MCF 10A (cell line): ENCODE measurements around the gene FGL2. TPM values are rescaled to one million over a fixed set of nuclear protein-coding genes. Genes with fewer than 3 reads are reported as not detected.
"Not testable (repeated sequence)": the region's sequence is repeated elsewhere in the genome, so short reads cannot be mapped to it uniquely, and the experiment has no call there.

Experiments
- BruUV-seq: library from RNA; stranded (reverse); fragments of 400-500 nt; replicated peaks from 2 replicates; lab custom pipeline; 2021; lab: Mats Ljungman, UMichigan
- CTCF ChIA-PET: fragments of 300-600 bp; sonication (Branson Sonifier 250); formaldehyde crosslinking; extraction: SDS; loops from one replicate; lab custom pipeline; 2021; ENCODE audit warnings: antibody characterized with exemption, inconsistent platforms; lab: Yijun Ruan, JAX
- POLR2A ChIA-PET: fragments of 300-600, 350-650 bp; sonication (Branson Sonifier 250); formaldehyde crosslinking; extraction: SDS; loops from one replicate; lab custom pipeline; 2020; ENCODE audit warnings: antibody characterized with exemption, inconsistent platforms; lab: Yijun Ruan, JAX
- DNase-seq: peaks from one replicate; pipeline ENCODE4 v3.0.0-alpha.2; 2018; ENCODE audit not compliant: unreplicated experiment
- H3K27ac Mint-ChIP-seq: one replicate; pipeline ENCODE4 v1.8.0; 2022; ENCODE audit warnings: mild to moderate bottlenecking, low read depth, mixed read lengths; ENCODE audit not compliant: unreplicated experiment
- H3K27me3 Mint-ChIP-seq: one replicate; pipeline ENCODE4 v1.8.0; 2022; ENCODE audit warnings: mixed read lengths; ENCODE audit not compliant: insufficient read depth, unreplicated experiment
- H3K36me3 Mint-ChIP-seq: one replicate; pipeline ENCODE4 v1.8.0; 2022; ENCODE audit warnings: mild to moderate bottlenecking, moderate library complexity, mixed read lengths; ENCODE audit not compliant: insufficient read depth, unreplicated experiment
- H3K4me1 Mint-ChIP-seq: one replicate; pipeline ENCODE4 v1.8.0; 2022; ENCODE audit warnings: mixed read lengths; ENCODE audit not compliant: insufficient read depth, unreplicated experiment
- H3K4me3 Mint-ChIP-seq: one replicate; pipeline ENCODE4 v1.8.0; 2022; ENCODE audit warnings: mild to moderate bottlenecking, moderate library complexity, mixed read lengths; ENCODE audit not compliant: unreplicated experiment
- H3K9me3 Mint-ChIP-seq: one replicate; pipeline ENCODE4 v1.8.0; 2022; ENCODE audit warnings: mixed read lengths; ENCODE audit not compliant: unreplicated experiment
- CTCF ChIP-seq: fragments of 200-600 bp; IDR thresholded peaks from one replicate; pipeline ENCODE4 v1.8.0; 2022; ENCODE audit warnings: antibody characterized with exemption, mild to moderate bottlenecking; ENCODE audit not compliant: unreplicated experiment
- intact Hi-C: fragments of 100-400 bp; cut with micrococcal nuclease; formaldehyde crosslinking; loops from 2 replicates; pipeline ENCODE4 v1.14.1; 2022
- total RNA-seq: library from RNA; stranded (reverse); gene quantifications from 2 replicates; pipeline ENCODE4 v1.2.3, GENCODE V29; 2022

FGL2 gene
- total RNA-seq, 1 experiment from 2014 or later, result not detected

- no TSS peak for BruUV-seq
- DNase-seq, result no peak
- H3K4me1 Mint-ChIP-seq, result no peaks in the 10 kb centered on the region
- intact Hi-C loops, result no loop called here
- H3K9me3 Mint-ChIP-seq, result no peaks in the 10 kb centered on the region
- H3K4me3 Mint-ChIP-seq, result no peak overlapping the region
- no peaks in the 10 kb centered on the region for H3K36me3 Mint-ChIP-seq
- no peak overlapping the region for H3K27ac Mint-ChIP-seq
- ChIA-PET POLR2A (no interaction called here), CTCF (no interaction called here)
- H3K27me3 Mint-ChIP-seq, result no peaks in the 10 kb centered on the region
- no peak for TF ChIP-seq CTCF
Observed at GRCh38 chr7:77181734-77182133, 17.9 kb downstream of the FGL2 start.

DNA sequence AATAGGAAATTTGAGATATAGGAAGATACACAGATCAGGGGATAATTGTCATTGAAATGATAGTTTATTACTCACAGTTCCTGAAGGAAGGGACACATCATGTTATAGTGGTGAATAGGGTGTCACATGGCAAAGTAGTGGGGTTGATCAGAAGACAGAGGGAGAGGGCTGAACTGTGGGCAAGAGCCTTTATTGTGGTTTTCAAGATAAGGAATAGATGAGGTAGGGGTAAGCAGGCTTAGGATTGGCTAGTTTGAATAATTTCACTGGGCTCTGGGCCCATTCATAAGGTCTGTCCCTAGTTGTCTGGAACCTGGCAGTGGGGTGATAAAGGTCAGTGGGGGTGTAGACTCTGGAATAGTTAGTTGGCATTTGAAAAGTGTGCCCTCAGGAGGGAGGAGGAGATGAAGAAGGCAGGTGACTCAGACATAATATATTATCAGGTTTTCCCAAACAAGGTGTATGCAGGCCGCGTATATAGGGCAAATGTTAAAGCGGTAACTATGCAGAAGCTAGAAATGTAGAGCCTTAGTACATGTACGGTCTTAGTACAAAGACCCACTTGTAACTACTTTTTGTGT lies 18.5 kb downstream of the FGL2 start:
- ChIA-PET POLR2A (no interaction called here), CTCF (no interaction called here)
- Mint-ChIP-seq H3K36me3 (no peaks in the 10 kb centered on the region), H3K9me3 (no peaks in the 10 kb centered on the region), H3K4me3 (no peak overlapping the region), H3K27me3 (no peaks in the 10 kb centered on the region), H3K27ac (no peak overlapping the region), H3K4me1 (no peaks in the 10 kb centered on the region)
- DNase-seq, result no peak
- intact Hi-C loops, result no loop called here
- no peak for TF ChIP-seq CTCF
- no TSS peak for BruUV-seq

DNA sequence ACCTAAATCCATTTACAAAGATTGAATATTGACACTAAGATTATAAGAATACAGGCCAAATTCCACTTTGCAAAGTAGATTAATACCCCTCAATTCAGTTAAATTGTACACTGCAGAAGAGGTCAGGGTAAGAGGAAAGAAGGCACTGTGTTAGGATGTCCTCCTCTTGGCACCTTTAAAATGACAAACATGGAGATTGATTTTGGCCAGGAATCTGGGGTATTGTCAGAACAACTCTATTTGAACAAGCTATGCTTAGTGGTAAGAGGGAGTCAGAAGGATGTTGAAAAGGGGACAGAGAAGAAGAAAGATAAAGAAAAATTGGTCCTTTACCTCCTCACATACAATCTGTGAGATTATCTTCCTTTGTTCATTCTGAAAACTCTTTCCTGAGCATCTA lies 21.6 kb downstream of the FGL2 start:
- H3K4me1 Mint-ChIP-seq, DNase-seq, POLR2A ChIA-PET, H3K4me3 Mint-ChIP-seq, CTCF ChIA-PET, H3K27me3 Mint-ChIP-seq, BruUV-seq, H3K9me3 Mint-ChIP-seq, H3K27ac Mint-ChIP-seq, H3K36me3 Mint-ChIP-seq, intact Hi-C loops: not testable (repeated sequence)

- POLR2A ChIA-PET, H3K27ac Mint-ChIP-seq: not testable (repeated sequence)
Observed at GRCh38 chr7:77177321-77177904, 22.2 kb downstream of the FGL2 start.

GRCh38 chr7:77175274-77175800 lies 24.3 kb downstream of the FGL2 start:
- BruUV-seq, H3K9me3 Mint-ChIP-seq, CTCF ChIA-PET, DNase-seq, POLR2A ChIA-PET, H3K27ac Mint-ChIP-seq, H3K4me3 Mint-ChIP-seq, H3K27me3 Mint-ChIP-seq, H3K36me3 Mint-ChIP-seq, H3K4me1 Mint-ChIP-seq, intact Hi-C loops: not testable (repeated sequence)

More at GRCh38 chr7:77177321-77177904, 22.2 kb downstream of the FGL2 start:
- H3K9me3 Mint-ChIP-seq, H3K4me3 Mint-ChIP-seq, DNase-seq, BruUV-seq, CTCF ChIA-PET, intact Hi-C loops, H3K36me3 Mint-ChIP-seq, H3K27me3 Mint-ChIP-seq, H3K4me1 Mint-ChIP-seq: not testable (repeated sequence)

DNA sequence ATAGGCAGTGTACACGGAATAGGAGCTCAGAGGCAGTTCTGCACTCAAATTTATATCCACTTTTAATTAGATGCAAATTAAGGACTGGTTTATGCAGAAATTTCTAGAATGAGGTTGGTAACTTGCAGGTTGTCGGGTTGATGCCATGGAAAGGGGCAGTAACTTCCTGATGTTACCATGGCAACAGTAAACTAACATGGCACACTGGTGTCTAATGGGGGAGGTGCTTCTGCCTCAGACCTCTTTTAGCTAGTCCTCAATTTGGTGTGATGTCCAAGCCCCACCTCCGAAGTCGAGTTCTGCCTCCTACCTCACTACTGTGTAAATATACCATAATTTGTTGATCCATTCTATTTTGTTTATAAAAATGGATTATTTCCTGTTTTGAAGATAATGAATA lies 25.2 kb downstream of the FGL2 start:
- H3K4me3 Mint-ChIP-seq, intact Hi-C loops, H3K4me1 Mint-ChIP-seq, H3K27me3 Mint-ChIP-seq, DNase-seq, POLR2A ChIA-PET, BruUV-seq, H3K36me3 Mint-ChIP-seq, CTCF ChIA-PET, H3K9me3 Mint-ChIP-seq, H3K27ac Mint-ChIP-seq: not testable (repeated sequence)

DNA sequence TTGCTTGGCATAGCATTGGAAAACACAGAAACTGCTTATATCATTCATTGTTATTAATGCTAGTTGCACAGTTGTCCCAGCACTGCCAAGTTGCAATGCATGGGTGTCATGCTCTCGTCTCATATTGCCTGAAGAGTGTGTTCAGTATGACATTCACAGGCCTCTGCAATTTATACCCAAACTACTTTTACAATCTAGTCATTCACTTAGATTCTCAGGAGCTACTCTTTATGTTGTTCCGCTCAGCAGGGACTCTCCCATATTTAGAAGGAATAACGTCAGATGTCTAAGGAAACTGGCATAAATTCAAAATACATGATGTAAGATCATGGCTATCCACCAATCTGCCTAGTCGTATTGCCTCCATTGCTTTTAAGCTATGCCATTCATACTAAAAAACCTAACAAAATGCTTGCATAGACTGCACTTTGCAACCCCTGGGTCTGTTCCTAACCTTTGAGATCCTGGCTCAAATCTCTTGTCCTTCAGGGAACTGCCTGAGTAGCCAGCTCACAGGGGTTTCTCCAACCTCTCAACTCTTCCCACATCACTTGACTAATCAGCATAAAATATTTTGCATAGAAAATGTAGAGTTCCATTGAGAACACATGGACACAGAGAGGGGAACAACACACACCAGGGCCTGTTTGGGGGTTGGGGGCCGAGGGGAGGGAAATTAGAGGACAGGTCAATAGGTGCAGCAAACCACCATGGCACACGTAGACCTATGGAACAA lies 27.0 kb downstream of the FGL2 start:
- H3K27me3 Mint-ChIP-seq, BruUV-seq, H3K36me3 Mint-ChIP-seq, CTCF ChIA-PET, H3K4me1 Mint-ChIP-seq, DNase-seq, intact Hi-C loops, POLR2A ChIA-PET, H3K27ac Mint-ChIP-seq, H3K9me3 Mint-ChIP-seq, H3K4me3 Mint-ChIP-seq: not testable (repeated sequence)
